HepG2 (cell line): Measurements from ENCODE around the gene PALM3. TPM values are rescaled to one million over a fixed set of nuclear protein-coding genes. Genes with fewer than 3 reads are reported as not detected.

Source experiments
- AKAP8 ChIP-seq: sonication (generic); formaldehyde crosslinking; IDR thresholded peaks from 2 replicates; pipeline ENCODE4 v1.5.1; 2020; ENCODE audit warnings: mild to moderate bottlenecking, missing genetic modification reagents
- HMG20B ChIP-seq: conservative IDR thresholded peaks from 2 replicates; pipeline ENCODE4 v1.6.1; 2016; ENCODE audit warnings: missing genetic modification reagents, missing compliant biosample characterization
- KMT2B ChIP-seq: IDR thresholded peaks from 2 replicates; pipeline ENCODE4 v1.6.1; 2016; ENCODE audit warnings: missing genetic modification reagents, missing compliant biosample characterization
- PHF5A ChIP-seq: IDR thresholded peaks from one replicate; pipeline ENCODE4 v1.6.1; 2018; ENCODE audit warnings: low read depth, missing genetic modification reagents; ENCODE audit not compliant: unreplicated experiment
- REPIN1 ChIP-seq: sonication (generic); formaldehyde crosslinking; IDR thresholded peaks from 2 replicates; pipeline ENCODE4 v1.8.0; 2022; ENCODE audit warnings: missing genetic modification reagents, low read depth, mild to moderate bottlenecking, borderline replicate concordance
- RFX5 ChIP-seq: IDR thresholded peaks from 2 replicates; pipeline ENCODE4 v1.6.1; 2011; ENCODE audit warnings: low read depth, low read length, improper control_type of control experiment
- ZNF292 ChIP-seq: sonication (generic); formaldehyde crosslinking; IDR thresholded peaks from 2 replicates; pipeline ENCODE4 v1.8.1; 2022; ENCODE audit warnings: mild to moderate bottlenecking, low read depth, missing genetic modification reagents, borderline replicate concordance
- ZNF430 ChIP-seq: sonication (generic); formaldehyde crosslinking; IDR thresholded peaks from 2 replicates; pipeline ENCODE4 v1.9.0; 2021; ENCODE audit warnings: mild to moderate bottlenecking, missing genetic modification reagents
- ZNF841 ChIP-seq: sonication (generic); formaldehyde crosslinking; IDR thresholded peaks from 2 replicates; pipeline ENCODE4 v1.8.1; 2023; ENCODE audit warnings: missing genetic modification reagents, borderline replicate concordance
- polyA plus RNA-seq, 8 experiments: library from polyadenylated mRNA; depleted of rRNA in 3 of 8; stranded (reverse) in 7 of 8; unstranded in 1 of 8; fragments of >200 nt; fragmentation: Illumina TruSeq in 4 of 8; extraction: Trizol in 4 of 8; gene quantifications; 2 replicates each; pipeline versions ENCODE4 v1.2.1 to v1.2.3, GENCODE V29; 2011 to 2016; ENCODE audit warnings: low read depth in 4 of 8, missing spikeins in 1 of 8, mixed read lengths in 1 of 8; ENCODE audit not compliant: insufficient read depth in 1 of 8
- total RNA-seq, 5 experiments: library from RNA; depleted of rRNA; stranded (reverse); fragments of >200 nt; fragmentation: Illumina TruSeq; extraction: Trizol; gene quantifications; 2 replicates each; pipeline ENCODE4 v1.2.3, GENCODE V29; 2016; ENCODE audit warnings: low read depth in 1 of 5
- TF ChIP-seq, protein P1 (sequence below): sonication (generic); formaldehyde crosslinking; IDR thresholded peaks from 2 replicates; pipeline ENCODE4 v1.4.0; 2020; ENCODE audit warnings: missing genetic modification reagents, mild to moderate bottlenecking, borderline replicate concordance
- TF ChIP-seq, protein P2 (sequence below): IDR thresholded peaks from 2 replicates; pipeline ENCODE4 v1.6.1; 2016; ENCODE audit warnings: missing genetic modification reagents, missing compliant biosample characterization

Gene PALM3
- total and polyA plus RNA-seq, 2 of the 13 experiments (the other 11 are each of a cell fraction or from before 2014, with no cell fraction given), result 0.79 to 2.4 TPM

DNA sequence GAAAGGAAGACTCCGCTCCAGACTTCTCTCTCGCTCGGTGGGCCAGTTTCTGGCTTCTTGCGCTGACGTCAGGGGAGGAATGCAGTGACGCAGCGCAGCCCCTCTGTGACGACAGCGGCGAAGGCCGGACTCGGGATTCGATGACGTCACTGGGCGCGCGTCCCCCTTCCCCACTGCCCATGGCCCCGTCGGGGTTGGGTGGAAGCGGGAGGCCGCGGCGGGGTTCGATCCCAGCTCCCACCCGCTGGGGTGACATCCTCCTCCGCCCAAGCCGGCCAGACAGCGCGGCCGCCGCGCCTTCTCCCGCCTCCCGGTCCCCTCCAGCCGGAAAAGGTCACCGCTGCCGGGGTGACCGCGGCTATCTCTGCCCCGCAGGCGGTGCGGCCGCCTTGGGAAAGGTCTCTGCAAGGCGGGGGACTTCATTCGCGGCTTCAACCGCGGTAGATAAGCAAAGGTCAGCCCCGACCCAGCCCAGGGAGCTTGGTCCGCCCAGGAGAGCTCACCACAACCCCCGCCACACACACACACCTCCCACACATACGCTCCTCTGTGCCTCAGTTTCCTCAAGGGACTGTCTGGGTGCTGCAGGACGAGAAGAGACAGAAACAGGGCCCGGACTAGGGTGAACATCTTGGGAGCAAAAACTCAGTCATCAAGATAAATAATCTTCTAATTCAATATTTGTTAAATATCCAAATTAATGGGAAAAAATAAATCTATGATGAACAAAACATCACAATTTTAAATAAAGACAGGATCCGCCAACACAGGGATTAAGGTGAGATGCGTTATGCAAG lies 54.9 kb downstream of the PALM3 start (continued):
- TF ChIP-seq, protein P1, sequence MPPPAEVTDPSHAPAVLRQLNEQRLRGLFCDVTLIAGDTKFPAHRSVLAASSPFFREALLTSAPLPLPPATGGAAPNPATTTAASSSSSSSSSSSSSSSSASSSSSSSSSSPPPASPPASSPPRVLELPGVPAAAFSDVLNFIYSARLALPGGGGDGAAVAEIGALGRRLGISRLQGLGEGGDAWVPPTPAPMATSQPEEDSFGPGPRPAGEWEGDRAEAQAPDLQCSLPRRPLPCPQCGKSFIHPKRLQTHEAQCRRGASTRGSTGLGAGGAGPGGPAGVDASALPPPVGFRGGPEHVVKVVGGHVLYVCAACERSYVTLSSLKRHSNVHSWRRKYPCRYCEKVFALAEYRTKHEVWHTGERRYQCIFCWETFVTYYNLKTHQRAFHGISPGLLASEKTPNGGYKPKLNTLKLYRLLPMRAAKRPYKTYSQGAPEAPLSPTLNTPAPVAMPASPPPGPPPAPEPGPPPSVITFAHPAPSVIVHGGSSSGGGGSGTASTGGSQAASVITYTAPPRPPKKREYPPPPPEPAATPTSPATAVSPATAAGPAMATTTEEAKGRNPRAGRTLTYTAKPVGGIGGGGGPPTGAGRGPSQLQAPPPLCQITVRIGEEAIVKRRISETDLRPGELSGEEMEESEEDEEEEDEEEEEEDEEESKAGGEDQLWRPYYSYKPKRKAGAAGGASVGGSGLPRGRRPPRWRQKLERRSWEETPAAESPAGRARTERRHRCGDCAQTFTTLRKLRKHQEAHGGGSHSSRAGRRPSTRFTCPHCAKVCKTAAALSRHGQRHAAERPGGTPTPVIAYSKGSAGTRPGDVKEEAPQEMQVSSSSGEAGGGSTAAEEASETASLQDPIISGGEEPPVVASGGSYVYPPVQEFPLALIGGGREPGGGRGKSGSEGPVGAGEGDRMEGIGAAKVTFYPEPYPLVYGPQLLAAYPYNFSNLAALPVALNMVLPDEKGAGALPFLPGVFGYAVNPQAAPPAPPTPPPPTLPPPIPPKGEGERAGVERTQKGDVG, result 0 out of 2 replicates have a peak, but pooled peaks have one; percentile 28
- TF ChIP-seq KMT2B (CRISPR knock-in tag) (peak; percentile 75), HMG20B (CRISPR knock-in tag) (peak; percentile 65; the same call in 1 of the 2 replicates), RFX5 (peak; percentile 73; the same call in 1 of the 2 replicates), ZNF430 (CRISPR knock-in tag) (peak; percentile 92; the same call in 1 of the 2 replicates), ZNF292 (CRISPR knock-in tag) (peak; percentile 15; the same call in 1 of the 2 replicates), AKAP8 (CRISPR knock-in tag) (no peak; the same call in 1 of the 2 replicates), ZNF841 (no peak), REPIN1 (CRISPR knock-in tag) (peak; percentile 70), PHF5A (CRISPR knock-in tag) (peak; percentile 68)
- TF ChIP-seq, protein P2, sequence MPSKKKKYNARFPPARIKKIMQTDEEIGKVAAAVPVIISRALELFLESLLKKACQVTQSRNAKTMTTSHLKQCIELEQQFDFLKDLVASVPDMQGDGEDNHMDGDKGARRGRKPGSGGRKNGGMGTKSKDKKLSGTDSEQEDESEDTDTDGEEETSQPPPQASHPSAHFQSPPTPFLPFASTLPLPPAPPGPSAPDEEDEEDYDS, result no peak; the same call in none of the 2 replicates
